Fibroblast of lung (primary cell): ENCODE measurements around the gene PDE6A.

Experiments used
- CTCF ChIP-seq, 2 donors: IDR thresholded peaks in 1 of 2; conservative IDR thresholded peaks in 1 of 2; 1 replicate in 1 of 2; 2 replicates in 1 of 2; pipeline ENCODE4 v1.5.1; 2011 to 2012; ENCODE audit warnings: low read length in 2 of 2, control low read depth in 1 of 2, inconsistent platforms in 1 of 2, low read depth in 1 of 2, mild to moderate bottlenecking in 1 of 2
- EZH2 ChIP-seq: IDR thresholded peaks from 2 replicates; pipeline ENCODE4 v1.5.1; 2012; ENCODE audit warnings: low read length, control low read depth, mild to moderate bottlenecking; ENCODE audit errors: missing control alignments

GRCh38 chr5:149829954-149830353 is 114.6 kb downstream of the PDE6A start:
- TF ChIP-seq CTCF (conservative IDR thresholded peaks at IDR 0.05 in 1 of 2, IDR thresholded peaks at IDR 0.05 in 1 of 2; ENCODE audit: low read depth in 1 of 2, low read length in 2 of 2) (peak in 1 of 2 donors; percentile 14), EZH2 (no peak)
